SU-DHL-6 (cell line): Measurements from ENCODE around the gene CNPY1.

Source experiments
- H2AFZ ChIP-seq: fragments of 200-600 bp; sonication (generic); 2 replicates; pipeline ENCODE4 v1.6.1; 2014; ENCODE audit warnings: low read depth, mild to moderate bottlenecking, moderate library complexity, mixed read lengths, antibody characterized with exemption, low read length; ENCODE audit not compliant: severe bottlenecking
- H3F3A ChIP-seq: fragments of 200-600 bp; shearing (Covaris generic); 2 replicates; pipeline ENCODE4 v1.6.0; 2016; ENCODE audit warnings: antibody characterized with exemption, mild to moderate bottlenecking; ENCODE audit not compliant: insufficient read depth
- H3K27ac ChIP-seq: fragments of 200-600 bp; sonication (generic); 2 replicates; pipeline ENCODE4 v1.5.1; 2016; ENCODE audit warnings: low read depth, mild to moderate bottlenecking, low read length, moderate library complexity, mixed read lengths
- H3K27me3 ChIP-seq: fragments of 200-600 bp; sonication (generic), shearing (Covaris generic); 2 replicates; pipeline ENCODE4 v1.6.0; 2014; ENCODE audit warnings: mild to moderate bottlenecking, low read length
- H3K36me3 ChIP-seq: fragments of 200-600 bp; sonication (generic); 2 replicates; pipeline ENCODE4 v1.6.1; 2014; ENCODE audit warnings: mild to moderate bottlenecking, low read length, mixed read lengths
- H3K4me2 ChIP-seq: fragments of 300-600, 200-600 bp; shearing (Covaris generic), sonication (generic); 2 replicates; pipeline ENCODE4 v1.6.0; 2014; ENCODE audit warnings: low read length, low read depth, mild to moderate bottlenecking; ENCODE audit not compliant: poor library complexity, severe bottlenecking
- H3K4me3 ChIP-seq: fragments of 200-600 bp; sonication (generic); 2 replicates; pipeline ENCODE4 v1.5.1; 2014; ENCODE audit warnings: antibody characterized with exemption, low read length, mild to moderate bottlenecking, mixed read lengths; ENCODE audit not compliant: insufficient read depth, poor library complexity, severe bottlenecking
- H3K79me2 ChIP-seq: fragments of 200-600 bp; sonication (generic); 2 replicates; pipeline ENCODE4 v1.6.1; 2014; ENCODE audit warnings: mild to moderate bottlenecking, low read length, moderate library complexity; ENCODE audit not compliant: insufficient read depth
- H3K9ac ChIP-seq: fragments of 200-600 bp; sonication (generic); 2 replicates; pipeline ENCODE4 v1.7.0; 2014; ENCODE audit warnings: mild to moderate bottlenecking, low read length
- H3K9me2 ChIP-seq: fragments of 200-600 bp; sonication (generic); replicated peaks from 2 replicates; pipeline ENCODE4 v1.6.1; 2014; ENCODE audit warnings: low read length; ENCODE audit not compliant: insufficient read depth
- H3K9me3 ChIP-seq: fragments of 200-600 bp; sonication (generic); 2 replicates; pipeline ENCODE4 v1.6.1; 2014; ENCODE audit warnings: low read length, mixed read lengths; ENCODE audit not compliant: insufficient read depth
- H4K20me1 ChIP-seq: fragments of 200-600 bp; sonication (generic); 2 replicates; pipeline ENCODE4 v1.6.1; 2014; ENCODE audit warnings: low read depth, mild to moderate bottlenecking, antibody characterized with exemption, low read length, moderate library complexity, mixed read lengths
- CTCF ChIP-seq: fragments of 200-600 bp; sonication (generic); IDR thresholded peaks from one replicate; pipeline ENCODE4 v1.5.1; 2017; ENCODE audit warnings: antibody characterized with exemption, mild to moderate bottlenecking, low read length, moderate library complexity; ENCODE audit not compliant: insufficient read depth, poor library complexity, severe bottlenecking
- EZH2phosphoT487 ChIP-seq: fragments of 200-600 bp; sonication (generic), shearing (Covaris generic); conservative IDR thresholded peaks from 2 replicates; pipeline ENCODE4 v1.6.1; 2018; ENCODE audit warnings: mild to moderate bottlenecking, antibody characterized with exemption, low read length, moderate library complexity, mixed read lengths

CNPY1 gene

GRCh38 chr7:155507576-155507975 lies 38.8 kb downstream of the CNPY1 start:
- Histone ChIP-seq H3F3A (no peaks in the 10 kb centered on the region), H3K27me3 (no peaks in the 10 kb centered on the region), H2AFZ (no peak overlapping the region), H3K36me3 (no peaks in the 10 kb centered on the region), H3K4me2 (no peak overlapping the region), H3K27ac (no peak overlapping the region), H3K79me2 (no peaks in the 10 kb centered on the region), H3K4me3 (no peak overlapping the region), H3K9me2 (no peaks in the 10 kb centered on the region), H4K20me1 (no peaks in the 10 kb centered on the region), H3K9ac (no peak overlapping the region), H3K9me3 (no peaks in the 10 kb centered on the region)
- TF ChIP-seq CTCF (no peak), EZH2phosphoT487 (no peak)

GRCh38 chr7:155506854-155507337 lies 39.5 kb downstream of the CNPY1 start:
- H3F3A ChIP-seq = no peaks in the 10 kb centered on the region
- no peaks in the 10 kb centered on the region for H3K27me3 ChIP-seq
- no peaks in the 10 kb centered on the region for H3K36me3 ChIP-seq
- H3K4me2 ChIP-seq = no peak overlapping the region
- TF ChIP-seq EZH2phosphoT487 = no peak
- TF ChIP-seq CTCF = no peak
- H3K4me3 ChIP-seq = no peak overlapping the region
- H3K9me3 ChIP-seq = no peaks in the 10 kb centered on the region
- no peak overlapping the region for H2AFZ ChIP-seq
- no peaks in the 10 kb centered on the region for H3K79me2 ChIP-seq
- H3K27ac ChIP-seq = no peak overlapping the region
- H4K20me1 ChIP-seq = no peaks in the 10 kb centered on the region
- no peak overlapping the region for H3K9ac ChIP-seq
- H3K9me2 ChIP-seq = no peaks in the 10 kb centered on the region

GRCh38 chr7:155505422-155505793 lies 41.0 kb downstream of the CNPY1 start:
- no peak overlapping the region for H3K4me3 ChIP-seq
- no peaks in the 10 kb centered on the region for H3K79me2 ChIP-seq
- H2AFZ ChIP-seq = no peak overlapping the region
- no peak overlapping the region for H3K9ac ChIP-seq
- TF ChIP-seq CTCF (no peak), EZH2phosphoT487 (no peak)
- H4K20me1 ChIP-seq = no peaks in the 10 kb centered on the region
- H3K27ac ChIP-seq = no peak overlapping the region
- no peaks in the 10 kb centered on the region for H3F3A ChIP-seq
- no peaks in the 10 kb centered on the region for H3K9me2 ChIP-seq
- H3K4me2 ChIP-seq = no peak overlapping the region
- no peaks in the 10 kb centered on the region for H3K9me3 ChIP-seq
- no peaks in the 10 kb centered on the region for H3K27me3 ChIP-seq
- H3K36me3 ChIP-seq = no peaks in the 10 kb centered on the region
